Esophagus squamous epithelium (tissue), 4 donors: ENCODE results near the gene GET4.

Experiments used
- POLR2A ChIP-seq, 4 donors: fragments of 450-650 bp; IDR thresholded peaks; one replicate each; pipeline ENCODE4 v1.6.1; 2017; ENCODE audit warnings: antibody characterized with exemption in 4 of 4, mild to moderate bottlenecking in 4 of 4, moderate library complexity in 3 of 4
- TF ChIP-seq, protein P1 (sequence below), 6 experiments: fragments of 450-650 bp in 4 of 6; fragments of 200-600 bp in 2 of 6; sonication (generic) in 2 of 6; IDR thresholded peaks; one replicate each; pipeline ENCODE4 v1.5.1; 2016 to 2019; ENCODE audit warnings: antibody characterized with exemption in 6 of 6, mild to moderate bottlenecking in 4 of 6, moderate library complexity in 4 of 6

- TF ChIP-seq, protein P1, sequence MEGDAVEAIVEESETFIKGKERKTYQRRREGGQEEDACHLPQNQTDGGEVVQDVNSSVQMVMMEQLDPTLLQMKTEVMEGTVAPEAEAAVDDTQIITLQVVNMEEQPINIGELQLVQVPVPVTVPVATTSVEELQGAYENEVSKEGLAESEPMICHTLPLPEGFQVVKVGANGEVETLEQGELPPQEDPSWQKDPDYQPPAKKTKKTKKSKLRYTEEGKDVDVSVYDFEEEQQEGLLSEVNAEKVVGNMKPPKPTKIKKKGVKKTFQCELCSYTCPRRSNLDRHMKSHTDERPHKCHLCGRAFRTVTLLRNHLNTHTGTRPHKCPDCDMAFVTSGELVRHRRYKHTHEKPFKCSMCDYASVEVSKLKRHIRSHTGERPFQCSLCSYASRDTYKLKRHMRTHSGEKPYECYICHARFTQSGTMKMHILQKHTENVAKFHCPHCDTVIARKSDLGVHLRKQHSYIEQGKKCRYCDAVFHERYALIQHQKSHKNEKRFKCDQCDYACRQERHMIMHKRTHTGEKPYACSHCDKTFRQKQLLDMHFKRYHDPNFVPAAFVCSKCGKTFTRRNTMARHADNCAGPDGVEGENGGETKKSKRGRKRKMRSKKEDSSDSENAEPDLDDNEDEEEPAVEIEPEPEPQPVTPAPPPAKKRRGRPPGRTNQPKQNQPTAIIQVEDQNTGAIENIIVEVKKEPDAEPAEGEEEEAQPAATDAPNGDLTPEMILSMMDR (IDR thresholded peaks at IDR 0.05) = no peak
- TF ChIP-seq POLR2A (IDR thresholded peaks at IDR 0.05) = no peak
These were observed 53.0 kb downstream of the GET4 start for GRCh38 chr7:929311-929711.
